K562 (cell line): ENCODE results near the gene CSTB. TPM values are rescaled to one million over a fixed set of nuclear protein-coding genes. Genes with fewer than 3 reads are reported as not detected.

Experiments used
- FOXP1 ChIP-seq: sonication (generic); formaldehyde crosslinking; IDR thresholded peaks from 2 replicates; pipeline ENCODE4 v1.8.0; 2022; ENCODE audit warnings: mild to moderate bottlenecking, missing genetic modification reagents
- GTF2E2 ChIP-seq: fragments of 200-800 bp; sonication (Bioruptor generic); IDR thresholded peaks from 2 replicates; pipeline ENCODE4 v1.6.1; 2016; ENCODE audit warnings: missing genetic modification characterization, missing compliant biosample characterization
- HDGF ChIP-seq: fragments of 450-650 bp; IDR thresholded peaks from 2 replicates; pipeline ENCODE4 v1.6.1; 2016
- POLR2A ChIP-seq: fragments of 450-650 bp; conservative IDR thresholded peaks from 2 replicates; pipeline ENCODE4 v1.6.1; 2016
- RBBP5 ChIP-seq: fragments of 200-600 bp; sonication (generic); IDR thresholded peaks from 2 replicates; pipeline ENCODE4 v1.6.1; 2012; ENCODE audit warnings: borderline replicate concordance, mild to moderate bottlenecking, low read length, control low read depth, inconsistent platforms; ENCODE audit not compliant: insufficient read depth, poor library complexity, severe bottlenecking
- TSC22D4 ChIP-seq: fragments of 450-650 bp; IDR thresholded peaks from 2 replicates; pipeline ENCODE4 v1.6.1; 2016; ENCODE audit warnings: missing genetic modification characterization, missing biosample characterization, control low read depth
- XRCC3 ChIP-seq: fragments of 450-650 bp; IDR thresholded peaks from 2 replicates; pipeline ENCODE4 v1.6.1; 2017; ENCODE audit warnings: mild to moderate bottlenecking, moderate library complexity
- polyA plus RNA-seq, 8 experiments: library from polyadenylated mRNA; depleted of rRNA in 4 of 8; stranded (reverse) in 5 of 8; unstranded in 3 of 8; fragments of >200 nt; fragmentation: Nextera tagmentation in 2 of 8; fragmentation: Illumina TruSeq in 1 of 8; extraction: Ambion mirVana in 2 of 8; extraction: Trizol in 1 of 8; gene quantifications; 2 replicates each; pipeline versions ENCODE4 v1.2.1 to v1.2.3, GENCODE V29; 2011 to 2014; ENCODE audit warnings: inconsistent platforms in 1 of 8, missing spikeins in 1 of 8
- total RNA-seq, 7 experiments: library from RNA; depleted of rRNA in 6 of 7; stranded (reverse); fragments of >200 nt in 6 of 7; fragmentation: Illumina TruSeq in 2 of 7; extraction: Trizol in 2 of 7; gene quantifications; 2 replicates each; pipeline versions ENCODE4 v1.2.1 to v1.2.3, GENCODE V29; 2011 to 2021; ENCODE audit warnings: low replicate concordance in 1 of 7
- TF ChIP-seq, protein P1 (sequence below): fragments of 250-450 bp; sonication (Bioruptor Pico); IDR thresholded peaks from 2 replicates; pipeline ENCODE4 v1.5.0; 2021
- TF ChIP-seq, protein P2 (sequence below): fragments of 450-650 bp; IDR thresholded peaks from 2 replicates; pipeline ENCODE4 v1.6.1; 2016; ENCODE audit warnings: borderline replicate concordance
- TF ChIP-seq, protein P3 (sequence below): fragments of 450-650 bp; formaldehyde crosslinking; IDR thresholded peaks from 2 replicates; pipeline ENCODE4 v1.4.0; 2020; ENCODE audit warnings: mild to moderate bottlenecking, moderate library complexity
- TF ChIP-seq, protein P4 (sequence below): fragments of 450-650 bp; IDR thresholded peaks from 2 replicates; pipeline ENCODE4 v1.6.1; 2016; ENCODE audit warnings: antibody characterized with exemption
- TF ChIP-seq, protein P5 (sequence below): fragments of 250-450 bp; sonication (Bioruptor Pico); IDR thresholded peaks from 2 replicates; pipeline ENCODE4 v1.5.0; 2021; ENCODE audit warnings: mild to moderate bottlenecking, moderate library complexity
- TF ChIP-seq, protein P6 (sequence below), 2 experiments: fragments of 450-650 bp; conservative IDR thresholded peaks; 2 replicates each; pipeline ENCODE4 v1.6.1; 2017; ENCODE audit warnings: mild to moderate bottlenecking in 2 of 2, moderate library complexity in 2 of 2
- TF ChIP-seq, protein P7 (sequence below): sonication (generic); formaldehyde crosslinking; IDR thresholded peaks from 2 replicates; pipeline ENCODE4 v1.8.1; 2023; ENCODE audit warnings: mild to moderate bottlenecking, missing genetic modification reagents, moderate library complexity

CSTB gene
- total and polyA plus RNA-seq, 9 of the 15 experiments (the other 6 are each of a cell fraction or from before 2014, with no cell fraction given) = 12.4 to 65.0 (median 31.7) TPM

DNA sequence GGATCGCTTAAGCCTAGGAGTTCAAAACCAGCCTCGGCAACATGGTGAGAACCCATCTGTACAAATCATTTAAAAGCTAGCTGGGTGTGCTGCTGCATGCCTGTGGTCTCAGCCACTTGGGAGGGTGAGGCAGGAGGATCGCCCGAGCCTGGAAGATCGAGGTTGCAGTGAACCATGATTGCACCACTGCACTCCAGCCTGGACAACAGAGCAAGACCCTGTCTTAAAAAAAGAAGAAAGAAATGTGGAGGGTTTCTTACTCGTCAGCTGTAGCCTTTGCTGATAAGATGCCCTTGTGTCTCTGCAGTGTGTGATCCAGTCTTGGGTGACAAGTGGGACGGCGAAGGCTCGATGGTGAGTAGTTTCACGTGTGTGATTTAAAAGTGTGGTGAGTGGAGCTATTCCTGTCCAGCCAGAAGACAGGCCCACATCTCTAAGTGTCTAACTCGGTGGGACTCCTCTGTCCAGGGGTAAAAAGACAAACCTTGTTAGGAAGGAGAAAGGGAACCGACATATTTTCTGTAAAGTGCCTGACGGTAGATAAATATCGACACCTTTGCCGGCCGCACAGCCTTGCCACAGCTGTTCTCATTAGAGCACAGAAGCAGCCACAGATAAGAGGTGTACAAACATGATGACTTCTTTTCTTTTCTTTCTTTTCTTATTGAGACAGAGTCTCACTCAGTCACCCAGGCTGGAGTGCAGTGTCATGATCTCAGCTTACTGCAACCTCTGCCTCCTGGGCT is 30.2 kb downstream of the CSTB start (continued):
- TF ChIP-seq, protein P1, sequence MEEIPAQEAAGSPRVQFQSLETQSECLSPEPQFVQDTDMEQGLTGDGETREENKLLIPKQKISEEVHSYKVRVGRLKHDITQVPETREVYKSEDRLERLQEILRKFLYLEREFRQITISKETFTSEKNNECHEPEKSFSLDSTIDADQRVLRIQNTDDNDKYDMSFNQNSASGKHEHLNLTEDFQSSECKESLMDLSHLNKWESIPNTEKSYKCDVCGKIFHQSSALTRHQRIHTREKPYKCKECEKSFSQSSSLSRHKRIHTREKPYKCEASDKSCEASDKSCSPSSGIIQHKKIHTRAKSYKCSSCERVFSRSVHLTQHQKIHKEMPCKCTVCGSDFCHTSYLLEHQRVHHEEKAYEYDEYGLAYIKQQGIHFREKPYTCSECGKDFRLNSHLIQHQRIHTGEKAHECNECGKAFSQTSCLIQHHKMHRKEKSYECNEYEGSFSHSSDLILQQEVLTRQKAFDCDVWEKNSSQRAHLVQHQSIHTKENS (CRISPR knock-in tag) = no peak
- no peak for TF ChIP-seq TSC22D4
- TF ChIP-seq, protein P2, sequence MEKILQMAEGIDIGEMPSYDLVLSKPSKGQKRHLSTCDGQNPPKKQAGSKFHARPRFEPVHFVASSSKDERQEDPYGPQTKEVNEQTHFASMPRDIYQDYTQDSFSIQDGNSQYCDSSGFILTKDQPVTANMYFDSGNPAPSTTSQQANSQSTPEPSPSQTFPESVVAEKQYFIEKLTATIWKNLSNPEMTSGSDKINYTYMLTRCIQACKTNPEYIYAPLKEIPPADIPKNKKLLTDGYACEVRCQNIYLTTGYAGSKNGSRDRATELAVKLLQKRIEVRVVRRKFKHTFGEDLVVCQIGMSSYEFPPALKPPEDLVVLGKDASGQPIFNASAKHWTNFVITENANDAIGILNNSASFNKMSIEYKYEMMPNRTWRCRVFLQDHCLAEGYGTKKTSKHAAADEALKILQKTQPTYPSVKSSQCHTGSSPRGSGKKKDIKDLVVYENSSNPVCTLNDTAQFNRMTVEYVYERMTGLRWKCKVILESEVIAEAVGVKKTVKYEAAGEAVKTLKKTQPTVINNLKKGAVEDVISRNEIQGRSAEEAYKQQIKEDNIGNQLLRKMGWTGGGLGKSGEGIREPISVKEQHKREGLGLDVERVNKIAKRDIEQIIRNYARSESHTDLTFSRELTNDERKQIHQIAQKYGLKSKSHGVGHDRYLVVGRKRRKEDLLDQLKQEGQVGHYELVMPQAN = no peak
- TF ChIP-seq RBBP5 = peak; percentile 55
- 0 out of 2 replicates have a peak, but pooled peaks have one; percentile 26 for TF ChIP-seq HDGF
- TF ChIP-seq, protein P3, sequence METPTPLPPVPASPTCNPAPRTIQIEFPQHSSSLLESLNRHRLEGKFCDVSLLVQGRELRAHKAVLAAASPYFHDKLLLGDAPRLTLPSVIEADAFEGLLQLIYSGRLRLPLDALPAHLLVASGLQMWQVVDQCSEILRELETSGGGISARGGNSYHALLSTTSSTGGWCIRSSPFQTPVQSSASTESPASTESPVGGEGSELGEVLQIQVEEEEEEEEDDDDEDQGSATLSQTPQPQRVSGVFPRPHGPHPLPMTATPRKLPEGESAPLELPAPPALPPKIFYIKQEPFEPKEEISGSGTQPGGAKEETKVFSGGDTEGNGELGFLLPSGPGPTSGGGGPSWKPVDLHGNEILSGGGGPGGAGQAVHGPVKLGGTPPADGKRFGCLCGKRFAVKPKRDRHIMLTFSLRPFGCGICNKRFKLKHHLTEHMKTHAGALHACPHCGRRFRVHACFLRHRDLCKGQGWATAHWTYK (CRISPR knock-in tag) = no peak
- no peak for TF ChIP-seq FOXP1 (CRISPR knock-in tag)
- TF ChIP-seq, protein P4, sequence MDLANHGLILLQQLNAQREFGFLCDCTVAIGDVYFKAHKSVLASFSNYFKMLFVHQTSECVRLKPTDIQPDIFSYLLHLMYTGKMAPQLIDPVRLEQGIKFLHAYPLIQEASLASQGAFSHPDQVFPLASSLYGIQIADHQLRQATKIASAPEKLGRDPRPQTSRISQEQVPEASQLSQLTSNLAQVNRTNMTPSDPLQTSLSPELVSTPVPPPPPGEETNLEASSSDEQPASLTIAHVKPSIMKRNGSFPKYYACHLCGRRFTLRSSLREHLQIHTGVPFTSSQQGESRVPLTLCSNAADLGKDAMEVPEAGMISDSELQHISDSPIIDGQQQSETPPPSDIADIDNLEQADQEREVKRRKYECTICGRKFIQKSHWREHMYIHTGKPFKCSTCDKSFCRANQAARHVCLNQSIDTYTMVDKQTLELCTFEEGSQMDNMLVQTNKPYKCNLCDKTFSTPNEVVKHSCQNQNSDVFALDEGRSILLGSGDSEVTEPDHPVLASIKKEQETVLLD = no peak
- TF ChIP-seq XRCC3 = no peak
- TF ChIP-seq, protein P5, sequence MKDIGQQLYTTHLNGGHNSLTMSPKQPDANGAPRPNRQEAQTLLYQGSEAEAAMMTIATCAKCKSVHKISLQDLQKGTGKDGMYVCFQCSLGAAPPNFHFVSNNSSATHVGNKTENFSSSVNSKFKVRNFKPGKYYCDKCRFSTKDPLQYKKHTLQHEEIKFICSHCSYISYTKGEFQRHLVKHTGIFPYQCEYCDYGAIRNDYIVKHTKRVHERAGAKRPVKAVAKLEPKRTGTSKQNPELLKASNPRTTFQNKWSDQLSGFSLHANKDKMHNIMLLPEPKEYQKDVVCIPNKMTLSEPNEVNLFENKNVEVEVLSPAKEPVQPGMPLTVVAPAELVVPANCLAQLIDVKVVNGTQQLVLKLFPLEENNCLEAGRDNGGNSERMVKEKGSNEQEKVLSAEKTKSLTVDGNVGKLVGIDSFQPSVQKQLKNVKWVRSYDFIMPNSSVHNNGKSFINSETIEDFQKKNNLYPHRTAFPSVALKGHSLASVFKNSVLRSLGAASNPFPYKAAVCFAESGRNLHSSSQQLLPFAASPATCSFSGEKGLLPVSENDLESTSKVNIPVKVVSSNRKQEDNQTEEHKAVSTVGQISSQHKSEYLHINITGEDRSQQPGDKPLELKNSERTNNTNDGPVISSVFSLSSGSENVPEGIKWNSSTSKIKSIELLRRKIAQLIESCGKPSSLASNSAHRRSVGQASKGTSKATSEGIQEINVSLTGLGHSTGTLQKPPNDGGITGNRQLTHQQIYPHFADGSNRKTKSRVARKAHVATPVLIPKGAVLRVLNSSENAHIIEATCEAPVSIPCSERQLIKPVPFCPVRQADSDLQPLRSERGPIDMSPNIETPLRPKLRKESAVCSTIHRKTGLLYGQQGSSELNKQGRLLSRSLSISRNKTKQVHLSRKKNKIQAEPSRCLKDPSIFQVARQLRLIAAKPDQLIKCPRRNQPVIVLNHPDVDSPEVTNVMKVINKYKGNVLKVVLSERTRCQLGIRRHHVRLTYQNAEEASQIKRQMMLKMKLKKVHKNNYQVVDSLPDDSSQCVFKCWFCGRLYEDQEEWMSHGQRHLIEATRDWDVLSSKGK (CRISPR knock-in tag) = no peak
- TF ChIP-seq, protein P6, sequence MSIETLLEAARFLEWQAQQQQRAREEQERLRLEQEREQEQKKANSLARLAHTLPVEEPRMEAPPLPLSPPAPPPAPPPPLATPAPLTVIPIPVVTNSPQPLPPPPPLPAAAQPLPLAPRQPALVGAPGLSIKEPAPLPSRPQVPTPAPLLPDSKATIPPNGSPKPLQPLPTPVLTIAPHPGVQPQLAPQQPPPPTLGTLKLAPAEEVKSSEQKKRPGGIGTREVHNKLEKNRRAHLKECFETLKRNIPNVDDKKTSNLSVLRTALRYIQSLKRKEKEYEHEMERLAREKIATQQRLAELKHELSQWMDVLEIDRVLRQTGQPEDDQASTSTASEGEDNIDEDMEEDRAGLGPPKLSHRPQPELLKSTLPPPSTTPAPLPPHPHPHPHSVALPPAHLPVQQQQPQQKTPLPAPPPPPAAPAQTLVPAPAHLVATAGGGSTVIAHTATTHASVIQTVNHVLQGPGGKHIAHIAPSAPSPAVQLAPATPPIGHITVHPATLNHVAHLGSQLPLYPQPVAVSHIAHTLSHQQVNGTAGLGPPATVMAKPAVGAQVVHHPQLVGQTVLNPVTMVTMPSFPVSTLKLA (conservative IDR thresholded peaks at IDR 0.05) = peak in 1 of 2 experiments; percentile 5; a peak in 1 of 4 replicates
- no peak for TF ChIP-seq GTF2E2 (tag)
- TF ChIP-seq, protein P7, sequence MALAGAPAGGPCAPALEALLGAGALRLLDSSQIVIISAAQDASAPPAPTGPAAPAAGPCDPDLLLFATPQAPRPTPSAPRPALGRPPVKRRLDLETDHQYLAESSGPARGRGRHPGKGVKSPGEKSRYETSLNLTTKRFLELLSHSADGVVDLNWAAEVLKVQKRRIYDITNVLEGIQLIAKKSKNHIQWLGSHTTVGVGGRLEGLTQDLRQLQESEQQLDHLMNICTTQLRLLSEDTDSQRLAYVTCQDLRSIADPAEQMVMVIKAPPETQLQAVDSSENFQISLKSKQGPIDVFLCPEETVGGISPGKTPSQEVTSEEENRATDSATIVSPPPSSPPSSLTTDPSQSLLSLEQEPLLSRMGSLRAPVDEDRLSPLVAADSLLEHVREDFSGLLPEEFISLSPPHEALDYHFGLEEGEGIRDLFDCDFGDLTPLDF (CRISPR knock-in tag) = no peak
- no peak for TF ChIP-seq POLR2A
